Measurements from ENCODE around the gene DIRAS3.
"Not testable (repeated sequence)": the region's sequence is repeated elsewhere in the genome, so short reads cannot be mapped to it uniquely, and the experiment has no call there.

Gene DIRAS3

GRCh38 chr1:68010543-68010942, 39.9 kb downstream of the DIRAS3 start:
- DNase-seq (ENCODE audit: insufficient read length, low spot score) (no peak), FAIRE-seq (no peak)
- no peak for TF ChIP-seq CTCF (IDR thresholded peaks at IDR 0.05; ENCODE audit: insufficient read depth, missing control alignments)

- peak; percentile 40 for TF ChIP-seq CTCF (IDR thresholded peaks at IDR 0.05; ENCODE audit: insufficient read depth, missing control alignments)
- FAIRE-seq (no peak), DNase-seq (ENCODE audit: insufficient read length, low spot score) (no peak)
These were observed 40.3 kb downstream of the DIRAS3 start for GRCh38 chr1:68010090-68010489.

GRCh38 chr1:68003626-68004025, 46.8 kb downstream of the DIRAS3 start:
- FAIRE-seq; DNase-seq (ENCODE audit: insufficient read length, low spot score): not testable (repeated sequence)

GRCh38 chr1:68000191-68000590, 50.2 kb downstream of the DIRAS3 start:
- no peak for FAIRE-seq
- no peak for TF ChIP-seq CTCF (IDR thresholded peaks at IDR 0.05; ENCODE audit: insufficient read depth, missing control alignments)
- DNase-seq (ENCODE audit: insufficient read length, low spot score) = no peak

- no peak for TF ChIP-seq CTCF (IDR thresholded peaks at IDR 0.05; ENCODE audit: insufficient read depth, missing control alignments)
- FAIRE-seq (peak; percentile 6), DNase-seq (ENCODE audit: insufficient read length, low spot score) (no peak)
These were observed 52.7 kb downstream of the DIRAS3 start for GRCh38 chr1:67997746-67998145.
